Vagina (tissue), 2 donors: ENCODE data around the gene PNLIP.

ENCODE experiments used
- POLR2A ChIP-seq, 2 donors: fragments of 450-650 bp; IDR thresholded peaks; one replicate each; pipeline ENCODE4 v1.6.1; 2017; ENCODE audit warnings: antibody characterized with exemption in 2 of 2, mild to moderate bottlenecking in 2 of 2, moderate library complexity in 2 of 2
- POLR2AphosphoS5 ChIP-seq, 2 donors: sonication (generic); formaldehyde crosslinking; IDR thresholded peaks; one replicate each; pipeline ENCODE4 v1.9.0; 2017; ENCODE audit warnings: antibody characterized with exemption in 2 of 2, mild to moderate bottlenecking in 2 of 2, low read depth in 1 of 2; ENCODE audit not compliant: insufficient read depth in 1 of 2
- TF ChIP-seq, protein P1 (sequence below), 3 experiments: fragments of 450-650 bp in 2 of 3; fragments of 200-600 bp in 1 of 3; sonication (generic) in 1 of 3; IDR thresholded peaks; one replicate each; pipeline ENCODE4 v1.5.1; 2017 to 2019; ENCODE audit warnings: antibody characterized with exemption in 3 of 3, mild to moderate bottlenecking in 2 of 3, moderate library complexity in 2 of 3

DNA sequence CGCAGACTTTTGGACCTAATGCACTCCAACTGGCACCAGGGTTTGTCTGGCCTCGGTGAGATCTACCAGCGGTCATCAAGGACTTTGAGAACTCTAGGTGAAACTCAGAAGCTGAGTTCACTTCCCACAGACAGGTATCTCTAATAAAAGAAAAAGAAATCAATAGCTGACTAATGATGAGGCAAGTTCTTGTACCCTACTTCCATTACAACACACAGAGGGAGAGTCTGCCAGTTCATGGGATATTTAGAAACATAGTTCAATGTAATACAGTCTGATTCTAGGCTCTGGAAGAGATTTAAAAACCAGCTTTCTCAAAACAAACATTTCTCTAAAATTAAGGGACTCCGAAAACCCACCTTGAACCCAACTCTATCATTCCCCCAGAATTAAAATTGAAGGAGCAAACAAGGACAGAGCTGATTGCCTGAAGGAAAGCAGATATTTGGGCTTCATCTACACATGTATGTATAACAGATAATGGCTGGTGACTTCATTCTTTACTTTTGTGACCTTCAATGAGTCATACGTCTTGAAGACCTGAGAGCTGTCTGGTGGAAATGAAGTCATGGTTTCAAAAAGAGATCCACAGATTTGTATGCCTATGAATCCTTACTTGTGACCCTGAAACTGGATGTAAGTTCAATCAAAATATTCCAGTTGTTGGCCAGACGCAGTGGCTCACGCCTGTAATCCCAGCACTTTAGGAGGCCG, 42.3 kb downstream of the PNLIP start:
- TF ChIP-seq, protein P1, sequence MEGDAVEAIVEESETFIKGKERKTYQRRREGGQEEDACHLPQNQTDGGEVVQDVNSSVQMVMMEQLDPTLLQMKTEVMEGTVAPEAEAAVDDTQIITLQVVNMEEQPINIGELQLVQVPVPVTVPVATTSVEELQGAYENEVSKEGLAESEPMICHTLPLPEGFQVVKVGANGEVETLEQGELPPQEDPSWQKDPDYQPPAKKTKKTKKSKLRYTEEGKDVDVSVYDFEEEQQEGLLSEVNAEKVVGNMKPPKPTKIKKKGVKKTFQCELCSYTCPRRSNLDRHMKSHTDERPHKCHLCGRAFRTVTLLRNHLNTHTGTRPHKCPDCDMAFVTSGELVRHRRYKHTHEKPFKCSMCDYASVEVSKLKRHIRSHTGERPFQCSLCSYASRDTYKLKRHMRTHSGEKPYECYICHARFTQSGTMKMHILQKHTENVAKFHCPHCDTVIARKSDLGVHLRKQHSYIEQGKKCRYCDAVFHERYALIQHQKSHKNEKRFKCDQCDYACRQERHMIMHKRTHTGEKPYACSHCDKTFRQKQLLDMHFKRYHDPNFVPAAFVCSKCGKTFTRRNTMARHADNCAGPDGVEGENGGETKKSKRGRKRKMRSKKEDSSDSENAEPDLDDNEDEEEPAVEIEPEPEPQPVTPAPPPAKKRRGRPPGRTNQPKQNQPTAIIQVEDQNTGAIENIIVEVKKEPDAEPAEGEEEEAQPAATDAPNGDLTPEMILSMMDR (IDR thresholded peaks at IDR 0.05) = no peak
- TF ChIP-seq POLR2AphosphoS5 (IDR thresholded peaks at IDR 0.05; ENCODE audit: insufficient read depth in 1 of 2, low read depth in 1 of 2) (no peak), POLR2A (IDR thresholded peaks at IDR 0.05) (no peak)
